ENCODE data around the gene ACAA2. TPM values are rescaled to one million over a fixed set of nuclear protein-coding genes. Genes with fewer than 3 reads are reported as not detected.

ACAA2 gene
- total and polyA plus RNA-seq, 10 of the 15 experiments (the other 5 are each of a cell fraction or from before 2014, with no cell fraction given): 43.1 to 134 (median 64.6) TPM

GRCh38 chr18:49795612-49796552 lies 17.5 kb downstream of the ACAA2 start:
- H3K4me2 ChIP-seq (ENCODE audit: control insufficient read depth, insufficient read depth): no peak overlapping the region
- DNase-seq (ENCODE audit: low read depth, low spot score) (no peak), FAIRE-seq (no peak), ATAC-seq (no peak)
- no TSS peak for BruUV-seq (replicated peaks)
- H3K9me3 ChIP-seq (replicated peaks; ENCODE audit: control insufficient read depth, insufficient read depth, low read length): no peaks in the 10 kb centered on the region
- H3K27ac ChIP-seq (ENCODE audit: control insufficient read depth, insufficient read depth): no peak overlapping the region
- POLR2A ChIA-PET: no interaction called here
- no peak overlapping the region for H3K9ac ChIP-seq (ENCODE audit: control insufficient read depth, insufficient read depth, low read length)
- 90% methylated on average over 7 of the region's 7 CpGs for WGBS (ENCODE audit: insufficient coverage, insufficient replicate concordance, low lambda C conversion rate, missing lambda C conversion rate)
- no peaks in the 10 kb centered on the region for H3K79me2 ChIP-seq (ENCODE audit: control insufficient read depth, insufficient read depth, low read length)
- SMC1A ChIA-PET (ENCODE audit: uncharacterized antibody, unreplicated experiment): interaction anchor here (1.4 to 2.0 kb wide), 2 partner anchors 11 to 64 kb away, joined by 4 to 6 read pairs; no protein-coding TSS in a partner anchor
- TF ChIP-seq POLR2A (IDR thresholded peaks at IDR 0.05; ENCODE audit: low read depth, low read length) (no peak), BMI1 (IDR thresholded peaks at IDR 0.05; ENCODE audit: borderline replicate concordance) (no peak), CBX5 (IDR thresholded peaks at IDR 0.05; ENCODE audit: low read depth) (no peak), CUX1 (IDR thresholded peaks at IDR 0.05; ENCODE audit: insufficient replicate concordance, low read depth, low read length) (no peak), EED (IDR thresholded peaks at IDR 0.05; ENCODE audit: low read depth) (no peak), CHD1 (IDR thresholded peaks at IDR 0.05; ENCODE audit: low read depth, low read length) (no peak)
- CTCF ChIA-PET: interaction anchor here (0.6 to 1.5 kb wide), 2 partner anchors 63 to 68 kb away, joined by 3 to 5 read pairs; no protein-coding TSS in a partner anchor
- no peaks in the 10 kb centered on the region for H3K4me1 ChIP-seq (ENCODE audit: control insufficient read depth, insufficient read depth, low read length)
- peaks cover 0 to 16% of the 10 kb centered on the region in 2 experiments; a peak in 3 of 4 replicates for H3K36me3 ChIP-seq (ENCODE audit: control insufficient read depth in 2 of 2, insufficient read depth in 2 of 2, low read length in 1 of 2)
- no peaks in the 10 kb centered on the region for H4K20me1 ChIP-seq (ENCODE audit: control insufficient read depth, insufficient read depth)
- in situ Hi-C loops (cut with MboI) (no loop called here), intact Hi-C loops (cut with micrococcal nuclease; ENCODE audit: unreplicated experiment) (no loop called here)
- no peak overlapping the region for H2AFZ ChIP-seq (ENCODE audit: control insufficient read depth, low read depth, low read length)
- no peak overlapping the region for H3K4me3 ChIP-seq
- RAD21 ChIA-PET (ENCODE audit: unreplicated experiment): no interaction called here
- no peaks in the 10 kb centered on the region for H3K27me3 ChIP-seq (replicated peaks in 1 of 2; ENCODE audit: control insufficient read depth in 2 of 2, insufficient read depth in 2 of 2, low read length in 1 of 2)
